ENCODE data around the gene SLN.

SLN gene

GRCh38 chr11:107679255-107680024 is 32.4 kb downstream of the SLN start:
- Histone ChIP-seq H3K4me1 (ENCODE audit: low read depth, poor library complexity, severe bottlenecking) (no peaks in the 10 kb centered on the region), H3K27me3 (ENCODE audit: insufficient read depth, low read depth) (no peaks in the 10 kb centered on the region), H3K27ac (no peak overlapping the region), H3K4me3 (IDR thresholded peaks at IDR 0.05; ENCODE audit: insufficient read depth, low read depth, low read length) (no peak overlapping the region), H2AFZ (ENCODE audit: low read depth) (no peak overlapping the region), H3K9ac (no peak overlapping the region), H3K4me2 (no peak overlapping the region), H3K79me2 (ENCODE audit: insufficient read depth, low read depth) (no peaks in the 10 kb centered on the region), H4K20me1 (ENCODE audit: insufficient read depth) (no peaks in the 10 kb centered on the region), H3K36me3 (ENCODE audit: insufficient read depth) (no peaks in the 10 kb centered on the region)
- TF ChIP-seq, protein P1, sequence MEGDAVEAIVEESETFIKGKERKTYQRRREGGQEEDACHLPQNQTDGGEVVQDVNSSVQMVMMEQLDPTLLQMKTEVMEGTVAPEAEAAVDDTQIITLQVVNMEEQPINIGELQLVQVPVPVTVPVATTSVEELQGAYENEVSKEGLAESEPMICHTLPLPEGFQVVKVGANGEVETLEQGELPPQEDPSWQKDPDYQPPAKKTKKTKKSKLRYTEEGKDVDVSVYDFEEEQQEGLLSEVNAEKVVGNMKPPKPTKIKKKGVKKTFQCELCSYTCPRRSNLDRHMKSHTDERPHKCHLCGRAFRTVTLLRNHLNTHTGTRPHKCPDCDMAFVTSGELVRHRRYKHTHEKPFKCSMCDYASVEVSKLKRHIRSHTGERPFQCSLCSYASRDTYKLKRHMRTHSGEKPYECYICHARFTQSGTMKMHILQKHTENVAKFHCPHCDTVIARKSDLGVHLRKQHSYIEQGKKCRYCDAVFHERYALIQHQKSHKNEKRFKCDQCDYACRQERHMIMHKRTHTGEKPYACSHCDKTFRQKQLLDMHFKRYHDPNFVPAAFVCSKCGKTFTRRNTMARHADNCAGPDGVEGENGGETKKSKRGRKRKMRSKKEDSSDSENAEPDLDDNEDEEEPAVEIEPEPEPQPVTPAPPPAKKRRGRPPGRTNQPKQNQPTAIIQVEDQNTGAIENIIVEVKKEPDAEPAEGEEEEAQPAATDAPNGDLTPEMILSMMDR (conservative IDR thresholded peaks at IDR 0.05; ENCODE audit: low read depth, low read length), result no peak

GRCh38 chr11:107678632-107678971 is 33.3 kb downstream of the SLN start:
- Histone ChIP-seq H3K27ac (no peak overlapping the region), H3K9ac (no peak overlapping the region), H3K36me3 (ENCODE audit: insufficient read depth) (no peaks in the 10 kb centered on the region), H3K79me2 (ENCODE audit: insufficient read depth, low read depth) (no peaks in the 10 kb centered on the region), H3K4me1 (ENCODE audit: low read depth, poor library complexity, severe bottlenecking) (no peaks in the 10 kb centered on the region), H3K4me2 (no peak overlapping the region), H3K27me3 (ENCODE audit: insufficient read depth, low read depth) (no peaks in the 10 kb centered on the region), H3K4me3 (IDR thresholded peaks at IDR 0.05; ENCODE audit: insufficient read depth, low read depth, low read length) (no peak overlapping the region), H4K20me1 (ENCODE audit: insufficient read depth) (no peaks in the 10 kb centered on the region), H2AFZ (ENCODE audit: low read depth) (no peak overlapping the region)
- TF ChIP-seq, protein P1 (conservative IDR thresholded peaks at IDR 0.05; ENCODE audit: low read depth, low read length), result no peak

DNA sequence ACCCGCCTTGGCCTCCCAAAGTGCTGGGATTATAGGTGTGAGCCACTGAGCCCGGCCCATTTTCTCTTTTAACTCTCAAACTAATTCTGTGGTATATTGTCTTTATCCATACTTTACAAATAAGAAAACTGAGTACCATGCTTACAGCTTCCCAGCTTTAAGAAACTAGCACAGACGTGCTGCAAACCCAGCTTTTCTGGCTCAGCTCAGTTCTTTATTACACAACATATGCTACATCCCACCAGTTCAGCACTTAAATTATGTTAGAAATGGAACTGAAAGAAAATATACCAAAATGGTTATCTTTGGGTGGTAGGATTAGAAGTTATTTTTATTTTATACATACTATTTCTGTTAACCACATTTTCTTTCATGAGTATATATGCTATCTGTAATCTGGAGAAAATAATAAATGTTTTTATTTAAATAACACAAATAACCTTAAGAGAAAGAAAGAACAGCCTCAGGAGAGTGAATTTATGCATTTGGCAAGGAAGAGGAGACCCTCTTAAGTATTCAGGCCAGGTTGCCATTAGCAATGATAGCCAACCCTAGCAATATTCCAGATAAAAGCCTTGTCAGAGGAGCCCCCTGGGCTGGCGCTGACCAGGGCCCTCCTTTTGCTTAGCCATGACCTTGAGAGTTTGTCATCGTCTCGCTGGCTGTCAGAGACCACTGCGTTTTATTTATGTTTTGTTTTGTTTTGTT is 33.8 kb downstream of the SLN start:
- Histone ChIP-seq H3K4me1 (ENCODE audit: low read depth, poor library complexity, severe bottlenecking) (no peaks in the 10 kb centered on the region), H3K9ac (no peak overlapping the region), H3K4me2 (no peak overlapping the region), H3K36me3 (ENCODE audit: insufficient read depth) (no peaks in the 10 kb centered on the region), H3K27ac (no peak overlapping the region), H3K27me3 (ENCODE audit: insufficient read depth, low read depth) (no peaks in the 10 kb centered on the region), H2AFZ (ENCODE audit: low read depth) (no peak overlapping the region), H4K20me1 (ENCODE audit: insufficient read depth) (no peaks in the 10 kb centered on the region), H3K4me3 (IDR thresholded peaks at IDR 0.05; ENCODE audit: insufficient read depth, low read depth, low read length) (no peak overlapping the region), H3K79me2 (ENCODE audit: insufficient read depth, low read depth) (no peaks in the 10 kb centered on the region)
- TF ChIP-seq, protein P1 (conservative IDR thresholded peaks at IDR 0.05; ENCODE audit: low read depth, low read length), result no peak

DNA sequence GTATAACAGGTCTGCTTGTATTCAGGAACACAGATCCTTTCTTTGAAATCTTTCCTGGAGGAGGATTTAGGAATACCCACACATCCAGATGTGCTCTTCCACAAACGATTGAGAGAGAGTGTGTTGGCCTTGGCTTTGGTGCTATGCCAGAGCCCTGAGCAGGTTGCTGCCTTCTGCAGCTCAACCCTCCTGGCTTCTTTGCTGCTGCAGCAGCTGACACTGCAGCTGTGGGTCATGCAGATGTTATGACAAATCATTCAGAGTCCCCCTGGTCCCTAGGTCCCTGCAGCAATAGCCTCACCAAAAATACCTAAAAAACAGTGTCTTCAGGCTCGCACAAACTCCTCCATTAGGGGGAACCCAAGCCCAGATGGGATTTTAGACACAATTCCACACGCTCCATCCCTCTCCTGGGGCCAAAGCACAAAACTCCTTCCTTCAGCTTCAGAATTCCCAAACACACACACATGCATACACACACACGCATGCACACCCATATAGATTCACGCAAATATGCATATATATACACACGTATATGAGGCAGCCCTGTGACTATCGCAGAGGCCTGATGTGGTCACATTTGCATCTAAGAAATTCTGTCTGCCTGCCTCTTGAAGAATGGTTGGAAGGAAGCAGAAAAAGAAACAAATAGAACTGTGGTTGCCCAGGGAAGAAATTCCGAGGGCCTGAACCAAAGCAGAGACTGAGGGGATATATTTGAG is 35.4 kb downstream of the SLN start:
- TF ChIP-seq, protein P1 (conservative IDR thresholded peaks at IDR 0.05; ENCODE audit: low read depth, low read length), result no peak
- Histone ChIP-seq H3K36me3 (ENCODE audit: insufficient read depth) (no peaks in the 10 kb centered on the region), H3K4me2 (no peak overlapping the region), H2AFZ (ENCODE audit: low read depth) (no peak overlapping the region), H4K20me1 (ENCODE audit: insufficient read depth) (no peaks in the 10 kb centered on the region), H3K4me3 (IDR thresholded peaks at IDR 0.05; ENCODE audit: insufficient read depth, low read depth, low read length) (no peak overlapping the region), H3K27me3 (ENCODE audit: insufficient read depth, low read depth) (no peaks in the 10 kb centered on the region), H3K27ac (no peak overlapping the region), H3K9ac (no peak overlapping the region), H3K4me1 (ENCODE audit: low read depth, poor library complexity, severe bottlenecking) (no peaks in the 10 kb centered on the region), H3K79me2 (ENCODE audit: insufficient read depth, low read depth) (no peaks in the 10 kb centered on the region)

Measured in KMS-11 (cell line).